Measurements from ENCODE around the gene RBM24. TPM values are rescaled to one million over a fixed set of nuclear protein-coding genes. Genes with fewer than 3 reads are reported as not detected.

Gene RBM24
- total RNA-seq, result 1 to 10 TPM in 3 of 4 donors, under 1 TPM in 1; 0.88 to 5.0 (median 1.8) TPM

GRCh38 chr6:17281100-17281496 lies at the start of gene RBM24:
Gene RBM24 (plus strand): TSS chr6:17281361. CDS start chr6:17281582, 221 bp downstream.
- peak within 1 kb of the TSS; percentile 18 to 83 (median 60) for H3K27ac ChIP-seq
- TF ChIP-seq, protein P1, sequence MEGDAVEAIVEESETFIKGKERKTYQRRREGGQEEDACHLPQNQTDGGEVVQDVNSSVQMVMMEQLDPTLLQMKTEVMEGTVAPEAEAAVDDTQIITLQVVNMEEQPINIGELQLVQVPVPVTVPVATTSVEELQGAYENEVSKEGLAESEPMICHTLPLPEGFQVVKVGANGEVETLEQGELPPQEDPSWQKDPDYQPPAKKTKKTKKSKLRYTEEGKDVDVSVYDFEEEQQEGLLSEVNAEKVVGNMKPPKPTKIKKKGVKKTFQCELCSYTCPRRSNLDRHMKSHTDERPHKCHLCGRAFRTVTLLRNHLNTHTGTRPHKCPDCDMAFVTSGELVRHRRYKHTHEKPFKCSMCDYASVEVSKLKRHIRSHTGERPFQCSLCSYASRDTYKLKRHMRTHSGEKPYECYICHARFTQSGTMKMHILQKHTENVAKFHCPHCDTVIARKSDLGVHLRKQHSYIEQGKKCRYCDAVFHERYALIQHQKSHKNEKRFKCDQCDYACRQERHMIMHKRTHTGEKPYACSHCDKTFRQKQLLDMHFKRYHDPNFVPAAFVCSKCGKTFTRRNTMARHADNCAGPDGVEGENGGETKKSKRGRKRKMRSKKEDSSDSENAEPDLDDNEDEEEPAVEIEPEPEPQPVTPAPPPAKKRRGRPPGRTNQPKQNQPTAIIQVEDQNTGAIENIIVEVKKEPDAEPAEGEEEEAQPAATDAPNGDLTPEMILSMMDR (IDR thresholded peaks at IDR 0.05), result peak in 3 of 6 experiments; percentile 39 to 51 (median 45)
- TF ChIP-seq POLR2A (IDR thresholded peaks at IDR 0.05), result no peak
- peak within 1 kb of the TSS; percentile 35 to 65 (median 51) for H3K4me3 ChIP-seq
- H3K4me1 ChIP-seq, result peaks cover 0 to 8% (median 0%) of the 10 kb centered on the region in 4 donors
- no peaks in the 10 kb centered on the region for H3K9me3 ChIP-seq
- peaks cover 0 to 10% of the 10 kb centered on the region in 2 donors for H3K27me3 ChIP-seq
- DNase-seq, result peak in 2 of 3 donors; percentile 74 to 78
- H3K36me3 ChIP-seq, result no peaks in the 10 kb centered on the region

DNA sequence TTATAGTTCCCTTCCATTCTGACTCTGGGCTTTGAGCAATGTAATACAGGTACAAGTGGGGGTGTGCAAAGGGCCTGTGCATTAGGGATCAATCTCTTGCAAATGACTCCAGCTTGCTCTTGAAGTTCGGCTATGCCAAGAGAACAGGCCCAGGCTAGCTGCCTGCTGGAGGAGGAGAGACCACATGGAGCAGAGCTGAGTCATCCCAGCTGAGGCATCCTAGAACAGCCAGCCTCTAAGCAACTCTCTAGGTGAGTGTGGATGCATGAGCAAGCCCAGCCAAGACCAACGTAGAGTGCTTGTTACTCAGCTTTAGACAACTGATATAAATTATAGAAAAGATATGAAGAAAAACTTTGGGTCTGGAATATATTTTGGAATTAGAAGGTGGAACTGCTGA lies 47.6 kb upstream of the RBM24 start:
- H3K4me1 ChIP-seq, result no peaks in the 10 kb centered on the region
- H3K9me3 ChIP-seq, result no peaks in the 10 kb centered on the region
- no peaks in the 10 kb centered on the region for H3K36me3 ChIP-seq
- no peaks in the 10 kb centered on the region for H3K27me3 ChIP-seq
- no peak for DNase-seq
- no peak overlapping the region for H3K27ac ChIP-seq
- no peak for TF ChIP-seq POLR2A (IDR thresholded peaks at IDR 0.05)
- TF ChIP-seq, protein P1 (IDR thresholded peaks at IDR 0.05), result no peak
- H3K4me3 ChIP-seq, result no peak overlapping the region

DNA sequence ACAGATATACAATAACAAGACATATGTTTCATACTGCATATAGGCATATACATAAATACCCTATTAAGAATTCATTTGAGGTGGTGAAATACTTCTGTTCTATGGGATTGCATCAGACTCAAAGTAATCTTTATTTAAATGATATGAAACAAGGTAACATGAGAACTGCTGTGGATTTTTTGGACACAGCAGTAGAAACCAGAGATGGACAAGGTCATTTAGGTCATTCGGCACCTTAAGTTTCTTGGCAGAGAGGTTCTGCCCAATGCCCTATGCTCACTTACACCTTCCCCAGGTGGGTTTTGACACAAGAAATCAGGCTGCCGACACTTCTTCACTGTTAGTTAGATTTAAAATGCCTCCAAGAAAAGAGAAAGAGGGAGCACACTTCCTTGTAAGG lies 43.9 kb upstream of the RBM24 start:
- DNase-seq, result no peak
- no peaks in the 10 kb centered on the region for H3K36me3 ChIP-seq
- no peak overlapping the region for H3K4me3 ChIP-seq
- H3K27me3 ChIP-seq, result no peaks in the 10 kb centered on the region
- H3K4me1 ChIP-seq, result no peaks in the 10 kb centered on the region
- no peak for TF ChIP-seq POLR2A (IDR thresholded peaks at IDR 0.05)
- TF ChIP-seq, protein P1 (IDR thresholded peaks at IDR 0.05), result no peak
- no peaks in the 10 kb centered on the region for H3K9me3 ChIP-seq
- H3K27ac ChIP-seq, result no peak overlapping the region

DNA sequence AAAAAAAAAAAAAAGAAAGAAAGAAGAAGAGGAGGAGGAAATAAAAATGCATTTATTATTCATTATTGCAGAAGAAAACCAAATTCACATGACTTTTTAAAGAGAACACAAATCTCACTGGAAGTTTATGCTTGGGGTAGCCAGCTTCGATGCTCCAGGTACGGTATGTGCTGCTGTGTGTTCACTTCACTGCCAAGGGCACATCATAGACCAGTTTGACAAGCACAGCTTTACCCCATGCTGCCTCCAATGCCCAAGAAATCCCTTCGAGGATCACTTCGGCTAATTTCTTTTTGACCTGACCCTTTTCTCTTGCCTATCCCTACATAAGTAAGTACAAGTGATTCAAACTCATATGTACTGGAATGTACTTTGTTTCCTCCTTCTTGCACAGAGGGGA lies 41.9 kb upstream of the RBM24 start:
- H3K27ac ChIP-seq, result no peak overlapping the region
- TF ChIP-seq, protein P1 (IDR thresholded peaks at IDR 0.05), result no peak
- no peak for TF ChIP-seq POLR2A (IDR thresholded peaks at IDR 0.05)
- H3K36me3 ChIP-seq, result no peaks in the 10 kb centered on the region
- DNase-seq, result no peak
- H3K4me3 ChIP-seq, result no peak overlapping the region
- no peaks in the 10 kb centered on the region for H3K9me3 ChIP-seq
- no peaks in the 10 kb centered on the region for H3K27me3 ChIP-seq
- no peaks in the 10 kb centered on the region for H3K4me1 ChIP-seq

DNA sequence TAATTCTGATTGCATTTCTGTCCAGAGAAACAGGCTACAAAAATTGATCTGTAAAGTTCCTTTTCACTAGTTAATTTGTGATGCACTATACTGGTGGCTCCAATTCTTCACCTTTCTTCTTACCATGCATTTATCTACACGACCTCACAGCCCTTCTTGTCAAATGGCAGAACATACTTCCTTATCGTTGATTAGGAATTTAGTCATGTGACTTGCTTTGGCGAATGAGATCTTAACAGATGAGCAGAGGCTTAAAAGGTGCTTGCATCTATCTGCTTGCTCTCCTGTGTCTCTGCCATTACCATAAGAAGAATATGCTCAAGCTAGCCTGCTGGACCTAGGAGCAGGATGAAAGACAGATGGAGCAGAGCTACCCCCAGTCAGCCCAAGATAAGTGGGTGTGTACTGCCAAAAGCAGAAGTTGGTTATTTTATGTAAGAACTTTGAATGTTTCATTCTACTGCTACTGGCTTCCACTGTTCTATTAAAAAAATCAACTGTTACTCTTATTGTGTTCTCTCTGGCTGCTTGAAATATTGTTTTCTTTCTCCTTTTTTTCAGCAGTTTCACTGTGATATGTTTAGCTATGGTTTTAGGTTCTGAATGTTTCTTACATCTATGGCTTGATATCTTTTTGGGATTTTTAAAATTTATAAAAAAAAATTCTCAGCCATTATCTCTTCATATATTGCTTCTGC lies 40.2 kb upstream of the RBM24 start:
- DNase-seq, result no peak
- TF ChIP-seq POLR2A (IDR thresholded peaks at IDR 0.05), result no peak
- Histone ChIP-seq H3K36me3 (no peaks in the 10 kb centered on the region), H3K4me3 (no peak overlapping the region), H3K9me3 (no peaks in the 10 kb centered on the region), H3K27me3 (no peaks in the 10 kb centered on the region), H3K27ac (no peak overlapping the region), H3K4me1 (no peaks in the 10 kb centered on the region)

- no peaks in the 10 kb centered on the region for H3K36me3 ChIP-seq
- DNase-seq, result no peak
These were observed 39.1 kb upstream of the RBM24 start for GRCh38 chr6:17242087-17242486.

More at GRCh38 chr6:17242087-17242486, 39.1 kb upstream of the RBM24 start:
- Histone ChIP-seq H3K27me3 (no peaks in the 10 kb centered on the region), H3K27ac (no peak overlapping the region), H3K9me3 (no peaks in the 10 kb centered on the region), H3K4me3 (no peak overlapping the region), H3K4me1 (no peaks in the 10 kb centered on the region)
- TF ChIP-seq, protein P1 (IDR thresholded peaks at IDR 0.05), result no peak
- TF ChIP-seq POLR2A (IDR thresholded peaks at IDR 0.05), result no peak

Data from Peyer's patch (tissue), 4 donors.